SK-N-SH (cell line): ENCODE data around the gene ZBTB16.

Experiments used
- CHD2 ChIP-seq: fragments of 150-350 bp; IDR thresholded peaks from 2 replicates; pipeline ENCODE4 v1.6.1; 2018; ENCODE audit warnings: low read length; ENCODE audit not compliant: partially characterized antibody
- CTCF ChIP-seq: fragments of 200-600 bp; sonication (generic); IDR thresholded peaks from 2 replicates; pipeline ENCODE4 v1.6.1; 2017; ENCODE audit warnings: antibody characterized with exemption, mild to moderate bottlenecking, moderate library complexity
- ELF1 ChIP-seq: IDR thresholded peaks from 2 replicates; pipeline ENCODE4 v1.4.0; 2012
- EP300 ChIP-seq, 2 experiments: IDR thresholded peaks; 2 replicates each; pipeline versions ENCODE4 v1.4.0 to v1.6.1; 2012; ENCODE audit warnings: borderline replicate concordance in 1 of 2, low read depth in 1 of 2, low read length in 1 of 2
- FOXM1 ChIP-seq: IDR thresholded peaks from 2 replicates; pipeline ENCODE4 v1.4.0; 2012; ENCODE audit warnings: low read depth, mild to moderate bottlenecking
- GATA2 ChIP-seq: sonication (generic); formaldehyde crosslinking; IDR thresholded peaks from 2 replicates; pipeline ENCODE4 v1.5.0; 2020; ENCODE audit warnings: mild to moderate bottlenecking, missing genetic modification reagents
- JUND ChIP-seq: IDR thresholded peaks from 2 replicates; pipeline ENCODE4 v1.4.0; 2012
- MAX ChIP-seq: IDR thresholded peaks from 2 replicates; pipeline ENCODE4 v1.4.0; 2012; ENCODE audit warnings: low read depth
- NFIC ChIP-seq: IDR thresholded peaks from 2 replicates; pipeline ENCODE4 v1.4.0; 2012; ENCODE audit warnings: borderline replicate concordance
- NRF1 ChIP-seq: IDR thresholded peaks from 2 replicates; pipeline ENCODE4 v1.6.1; 2012; ENCODE audit warnings: low read depth, mild to moderate bottlenecking, low read length
- RFX5 ChIP-seq: IDR thresholded peaks from 2 replicates; pipeline ENCODE4 v1.6.1; 2012; ENCODE audit warnings: mild to moderate bottlenecking, improper control_type of control experiment, low read length
- RXRA ChIP-seq: IDR thresholded peaks from 2 replicates; pipeline ENCODE4 v1.4.0; 2012; ENCODE audit warnings: low read depth, mild to moderate bottlenecking, borderline replicate concordance
- TEAD4 ChIP-seq: IDR thresholded peaks from 2 replicates; pipeline ENCODE4 v1.4.0; 2012; ENCODE audit warnings: mild to moderate bottlenecking, borderline replicate concordance; ENCODE audit not compliant: insufficient read depth
- TF ChIP-seq, protein P1 (sequence below): fragments of 150-350 bp; IDR thresholded peaks from 2 replicates; pipeline ENCODE4 v1.6.1; 2017; ENCODE audit warnings: antibody characterized with exemption, low read length, low read depth, borderline replicate concordance

DNA sequence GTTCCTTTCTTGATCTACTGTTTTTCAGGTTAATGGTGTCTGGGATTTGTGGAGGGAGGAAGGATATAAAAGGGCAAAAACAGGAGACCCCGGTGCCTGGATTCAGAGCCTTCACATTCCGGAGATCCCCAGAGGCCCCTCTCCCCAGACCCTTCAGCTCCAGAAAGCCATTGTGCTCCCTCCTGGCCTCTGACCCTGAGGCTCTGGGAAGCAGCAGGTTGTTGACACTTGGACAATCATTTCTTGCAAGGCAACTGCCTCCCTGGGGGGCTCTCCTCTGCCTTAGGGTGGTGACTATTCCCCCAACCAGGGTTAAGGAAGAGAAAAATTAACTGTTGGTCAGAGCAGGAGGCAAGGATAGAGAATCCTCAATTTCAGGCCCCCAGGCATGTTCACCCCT is 149.8 kb downstream of the ZBTB16 start:
- TF ChIP-seq CTCF (no peak), RXRA (no peak), NRF1 (no peak), EP300 (IDR thresholded peaks at IDR 0.05; ENCODE audit: borderline replicate concordance in 1 of 2, low read depth in 1 of 2, low read length in 1 of 2) (no peak), CHD2 (no peak), MAX (no peak), TEAD4 (no peak), JUND (no peak), FOXM1 (no peak), GATA2 (CRISPR knock-in tag) (no peak), RFX5 (no peak), NFIC (no peak), ELF1 (no peak)
- TF ChIP-seq, protein P1, sequence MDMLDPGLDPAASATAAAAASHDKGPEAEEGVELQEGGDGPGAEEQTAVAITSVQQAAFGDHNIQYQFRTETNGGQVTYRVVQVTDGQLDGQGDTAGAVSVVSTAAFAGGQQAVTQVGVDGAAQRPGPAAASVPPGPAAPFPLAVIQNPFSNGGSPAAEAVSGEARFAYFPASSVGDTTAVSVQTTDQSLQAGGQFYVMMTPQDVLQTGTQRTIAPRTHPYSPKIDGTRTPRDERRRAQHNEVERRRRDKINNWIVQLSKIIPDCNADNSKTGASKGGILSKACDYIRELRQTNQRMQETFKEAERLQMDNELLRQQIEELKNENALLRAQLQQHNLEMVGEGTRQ, result no peak
